Type B pancreatic cell (in vitro differentiated cells): ENCODE measurements around the gene SMOC2. TPM values are rescaled to one million over a fixed set of nuclear protein-coding genes. Genes with fewer than 3 reads are reported as not detected.

Source experiments
- DNase-seq: peaks from one replicate; pipeline ENCODE4 v3.0.0; 2021; ENCODE audit warnings: mixed read lengths; ENCODE audit not compliant: unreplicated experiment; ENCODE audit errors: extremely low spot score
- H3K27ac Mint-ChIP-seq: 2 replicates; pipeline ENCODE4 v1.8.0; 2021; ENCODE audit warnings: mild to moderate bottlenecking, mixed read lengths
- H3K27me3 Mint-ChIP-seq: 2 replicates; pipeline ENCODE4 v1.8.0; 2021; ENCODE audit warnings: mixed read lengths
- H3K36me3 Mint-ChIP-seq: 2 replicates; pipeline ENCODE4 v1.8.0; 2021; ENCODE audit warnings: mixed read lengths
- H3K4me1 Mint-ChIP-seq: one replicate; pipeline ENCODE4 v1.8.0; 2021; ENCODE audit warnings: mixed read lengths; ENCODE audit not compliant: unreplicated experiment
- H3K4me3 Mint-ChIP-seq: 2 replicates; pipeline ENCODE4 v1.8.0; 2021; ENCODE audit warnings: mild to moderate bottlenecking, mixed read lengths
- H3K9me3 Mint-ChIP-seq: 2 replicates; pipeline ENCODE4 v1.8.0; 2021; ENCODE audit warnings: mixed read lengths
- total RNA-seq: library from RNA; stranded (reverse); gene quantifications from 2 replicates; pipeline ENCODE4 v1.2.1, GENCODE V29; 2021; ENCODE audit warnings: low replicate concordance
- TF ChIP-seq, protein P1 (sequence below): fragments of 200-600 bp; sonication (generic); conservative IDR thresholded peaks from 2 replicates; pipeline ENCODE4 v1.5.0; 2021; ENCODE audit warnings: antibody characterized with exemption, mild to moderate bottlenecking

Gene SMOC2
- total RNA-seq, 1 donor from 2014 or later: 18.9 TPM

DNA sequence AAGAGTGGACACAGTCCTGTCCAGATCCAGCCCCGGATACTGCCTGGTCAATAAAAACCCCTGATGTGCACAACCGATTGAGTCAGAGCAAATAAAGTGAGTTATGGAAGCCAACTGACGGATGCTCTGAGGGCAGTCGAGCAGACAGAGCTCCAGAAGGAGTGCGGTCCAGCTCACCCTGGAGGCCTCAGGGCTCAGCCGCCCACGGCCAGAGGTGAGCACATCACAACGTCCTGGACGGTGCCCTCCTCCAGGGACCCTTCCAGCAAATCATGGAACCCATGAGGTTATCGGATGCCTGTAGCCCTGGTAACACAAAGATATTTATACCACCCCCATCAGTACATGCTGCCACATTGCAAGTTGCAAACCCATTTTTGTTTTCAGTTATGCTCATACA lies 44.0 kb upstream of the SMOC2 start:
- no peak for DNase-seq
- no peak overlapping the region for H3K27ac Mint-ChIP-seq
- peaks cover 7% of the 10 kb centered on the region for H3K4me1 Mint-ChIP-seq
- peaks cover 13% of the 10 kb centered on the region for H3K27me3 Mint-ChIP-seq
- peaks cover 4% of the 10 kb centered on the region for H3K36me3 Mint-ChIP-seq
- no peak overlapping the region for H3K4me3 Mint-ChIP-seq
- H3K9me3 Mint-ChIP-seq: peaks cover 7% of the 10 kb centered on the region
- TF ChIP-seq, protein P1, sequence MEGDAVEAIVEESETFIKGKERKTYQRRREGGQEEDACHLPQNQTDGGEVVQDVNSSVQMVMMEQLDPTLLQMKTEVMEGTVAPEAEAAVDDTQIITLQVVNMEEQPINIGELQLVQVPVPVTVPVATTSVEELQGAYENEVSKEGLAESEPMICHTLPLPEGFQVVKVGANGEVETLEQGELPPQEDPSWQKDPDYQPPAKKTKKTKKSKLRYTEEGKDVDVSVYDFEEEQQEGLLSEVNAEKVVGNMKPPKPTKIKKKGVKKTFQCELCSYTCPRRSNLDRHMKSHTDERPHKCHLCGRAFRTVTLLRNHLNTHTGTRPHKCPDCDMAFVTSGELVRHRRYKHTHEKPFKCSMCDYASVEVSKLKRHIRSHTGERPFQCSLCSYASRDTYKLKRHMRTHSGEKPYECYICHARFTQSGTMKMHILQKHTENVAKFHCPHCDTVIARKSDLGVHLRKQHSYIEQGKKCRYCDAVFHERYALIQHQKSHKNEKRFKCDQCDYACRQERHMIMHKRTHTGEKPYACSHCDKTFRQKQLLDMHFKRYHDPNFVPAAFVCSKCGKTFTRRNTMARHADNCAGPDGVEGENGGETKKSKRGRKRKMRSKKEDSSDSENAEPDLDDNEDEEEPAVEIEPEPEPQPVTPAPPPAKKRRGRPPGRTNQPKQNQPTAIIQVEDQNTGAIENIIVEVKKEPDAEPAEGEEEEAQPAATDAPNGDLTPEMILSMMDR: no peak

- Mint-ChIP-seq H3K9me3 (peaks cover 8% of the 10 kb centered on the region), H3K27me3 (peaks cover 13% of the 10 kb centered on the region), H3K4me3 (no peak overlapping the region), H3K36me3 (peaks cover 4% of the 10 kb centered on the region), H3K4me1 (peaks cover 7% of the 10 kb centered on the region), H3K27ac (no peak overlapping the region)
- DNase-seq: no peak
- TF ChIP-seq, protein P1: no peak
Observed at GRCh38 chr6:168400037-168400436, 40.9 kb upstream of the SMOC2 start.

DNA sequence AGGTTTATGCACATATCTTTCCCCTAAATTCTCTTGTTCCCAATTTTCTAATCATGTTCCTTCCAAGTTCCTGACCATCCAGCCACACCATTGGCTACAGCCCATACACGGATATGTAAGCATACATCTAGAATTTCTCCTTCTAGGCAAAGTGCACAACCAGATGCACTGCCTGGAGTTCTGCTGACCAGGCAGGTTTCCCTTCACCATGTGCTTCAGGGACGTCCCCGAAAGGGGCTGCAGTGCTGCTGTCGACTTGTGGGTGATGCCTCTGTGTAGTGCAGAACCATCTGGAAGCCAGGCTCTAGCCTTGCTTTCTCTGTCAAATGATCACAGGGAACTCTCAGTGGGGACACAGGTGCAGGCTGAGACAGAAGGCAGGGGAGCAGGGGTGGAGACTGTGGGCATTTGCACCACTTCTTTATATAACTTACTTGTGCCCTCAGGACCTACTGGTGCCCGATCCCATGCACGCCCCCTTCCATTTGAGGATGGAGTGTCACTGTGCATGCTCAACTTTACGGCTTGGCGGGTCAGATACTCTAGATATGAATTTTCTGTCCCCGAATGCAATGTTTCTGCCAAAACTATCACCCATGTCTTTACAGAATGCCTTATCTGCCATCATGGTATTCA lies 37.5 kb upstream of the SMOC2 start:
- Mint-ChIP-seq H3K27me3 (peaks cover 8% of the 10 kb centered on the region), H3K27ac (no peak overlapping the region), H3K4me1 (no peaks in the 10 kb centered on the region), H3K36me3 (no peaks in the 10 kb centered on the region), H3K9me3 (peaks cover 8% of the 10 kb centered on the region), H3K4me3 (no peak overlapping the region)
- TF ChIP-seq, protein P1: no peak
- DNase-seq: no peak

DNA sequence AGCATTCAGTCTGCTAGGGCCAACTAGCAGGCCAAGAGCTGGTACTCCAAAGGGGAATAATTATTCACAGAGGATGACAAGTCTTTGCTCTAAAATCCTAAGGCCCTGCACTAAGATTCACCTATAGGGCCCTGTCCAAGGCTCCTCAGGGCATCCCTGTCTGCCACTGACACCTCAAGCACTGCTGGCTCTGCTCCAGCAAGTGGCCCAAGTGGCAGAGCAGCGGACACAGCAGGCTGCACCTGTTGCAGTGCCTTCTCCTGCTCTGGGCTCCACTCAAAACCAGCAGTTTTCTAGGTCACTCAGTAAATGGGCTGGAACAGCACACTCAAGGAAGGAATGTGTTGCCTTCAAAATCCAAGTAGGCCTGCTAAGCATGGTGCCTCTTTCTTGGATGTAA lies 36.4 kb upstream of the SMOC2 start:
- Mint-ChIP-seq H3K4me3 (no peak overlapping the region), H3K4me1 (no peaks in the 10 kb centered on the region), H3K27me3 (peaks cover 8% of the 10 kb centered on the region), H3K36me3 (no peaks in the 10 kb centered on the region), H3K27ac (no peak overlapping the region), H3K9me3 (peaks cover 3% of the 10 kb centered on the region)
- DNase-seq: no peak
- TF ChIP-seq, protein P1: no peak

GRCh38 chr6:168407842-168408241 lies 33.1 kb upstream of the SMOC2 start:
- no peaks in the 10 kb centered on the region for H3K4me1 Mint-ChIP-seq

More at GRCh38 chr6:168407842-168408241, 33.1 kb upstream of the SMOC2 start:
- no peaks in the 10 kb centered on the region for H3K9me3 Mint-ChIP-seq
- H3K27me3 Mint-ChIP-seq: no peaks in the 10 kb centered on the region
- no peak overlapping the region for H3K4me3 Mint-ChIP-seq
- no peak for DNase-seq
- no peaks in the 10 kb centered on the region for H3K36me3 Mint-ChIP-seq
- TF ChIP-seq, protein P1: no peak
- no peak overlapping the region for H3K27ac Mint-ChIP-seq
